K562 (cell line): ENCODE data around the gene ST7. TPM values are rescaled to one million over a fixed set of nuclear protein-coding genes. Genes with fewer than 3 reads are reported as not detected.

Source experiments
- CEBPG ChIP-seq, 3 experiments: fragments of 200-800 bp in 1 of 3; sonication (Bioruptor generic) in 1 of 3; sonication (generic) in 1 of 3; formaldehyde crosslinking in 1 of 3; IDR thresholded peaks in 2 of 3; conservative IDR thresholded peaks in 1 of 3; 2 replicates each; pipeline versions ENCODE4 v1.6.1 to v1.8.0; 2016 to 2022; ENCODE audit warnings: missing compliant biosample characterization in 2 of 3, missing genetic modification characterization in 2 of 3, mild to moderate bottlenecking in 1 of 3, missing genetic modification reagents in 1 of 3
- EWSR1 ChIP-seq: fragments of 450-650 bp; IDR thresholded peaks from 2 replicates; pipeline ENCODE4 v1.6.1; 2018; ENCODE audit warnings: borderline replicate concordance, mild to moderate bottlenecking, low read depth, moderate library complexity; ENCODE audit not compliant: partially characterized antibody
- GTF2A2 ChIP-seq: IDR thresholded peaks from 2 replicates; pipeline ENCODE4 v1.6.1; 2016; ENCODE audit warnings: mild to moderate bottlenecking, missing genetic modification characterization, missing compliant biosample characterization
- HDAC2 ChIP-seq: fragments of 450-650 bp; IDR thresholded peaks from 2 replicates; pipeline ENCODE4 v1.6.1; 2016; ENCODE audit warnings: mild to moderate bottlenecking
- HOXB6 ChIP-seq: fragments of 250-450 bp; sonication (Bioruptor Pico); IDR thresholded peaks from 2 replicates; pipeline ENCODE4 v1.5.1; 2022; ENCODE audit warnings: mild to moderate bottlenecking, borderline replicate concordance
- MIER1 ChIP-seq: fragments of 450-650 bp; IDR thresholded peaks from 2 replicates; pipeline ENCODE4 v1.6.1; 2016; ENCODE audit warnings: antibody characterized with exemption, mild to moderate bottlenecking, low read depth
- PCBP1 ChIP-seq: fragments of 200-400 bp; formaldehyde crosslinking; IDR thresholded peaks from 2 replicates; pipeline ENCODE4 v1.6.1; 2018; ENCODE audit warnings: mild to moderate bottlenecking, low read depth, low read length; ENCODE audit not compliant: poor library complexity, severe bottlenecking
- SAFB2 ChIP-seq: fragments of 200-400 bp; formaldehyde crosslinking; IDR thresholded peaks from 2 replicates; pipeline ENCODE4 v1.6.1; 2018; ENCODE audit warnings: borderline replicate concordance, low read length, low read depth, moderate library complexity; ENCODE audit not compliant: severe bottlenecking
- STAT5B ChIP-seq: fragments of 250-450 bp; sonication (Bioruptor Pico); IDR thresholded peaks from 2 replicates; pipeline ENCODE4 v1.8.0; 2021; ENCODE audit warnings: mild to moderate bottlenecking, inconsistent platforms
- ZFX ChIP-seq: sonication (generic); formaldehyde crosslinking; IDR thresholded peaks from 2 replicates; pipeline ENCODE4 v1.8.0; 2022; ENCODE audit warnings: mild to moderate bottlenecking, missing genetic modification reagents, moderate library complexity
- ZNF347 ChIP-seq: fragments of 450-650 bp; formaldehyde crosslinking; IDR thresholded peaks from 2 replicates; pipeline ENCODE4 v1.4.0; 2020; ENCODE audit warnings: low read depth, mild to moderate bottlenecking, moderate library complexity
- ZNF57 ChIP-seq: fragments of 450-650 bp; formaldehyde crosslinking; IDR thresholded peaks from 2 replicates; pipeline ENCODE4 v1.4.0; 2020; ENCODE audit warnings: mild to moderate bottlenecking, moderate library complexity
- ZNF764 ChIP-seq: fragments of 250-450 bp; sonication (Bioruptor Pico); IDR thresholded peaks from 2 replicates; pipeline ENCODE4 v1.4.0; 2020; ENCODE audit warnings: low read depth, mild to moderate bottlenecking, moderate library complexity
- ZNF77 ChIP-seq: fragments of 250-450 bp; sonication (Bioruptor Pico); IDR thresholded peaks from 2 replicates; pipeline ENCODE4 v1.5.0; 2020
- ZNF778 ChIP-seq: fragments of 450-650 bp; formaldehyde crosslinking; IDR thresholded peaks from 2 replicates; pipeline ENCODE4 v1.4.0; 2020; ENCODE audit warnings: mild to moderate bottlenecking, moderate library complexity
- polyA plus RNA-seq, 8 experiments: library from polyadenylated mRNA; depleted of rRNA in 4 of 8; stranded (reverse) in 5 of 8; unstranded in 3 of 8; fragments of >200 nt; fragmentation: Nextera tagmentation in 2 of 8; fragmentation: Illumina TruSeq in 1 of 8; extraction: Ambion mirVana in 2 of 8; extraction: Trizol in 1 of 8; gene quantifications; 2 replicates each; pipeline versions ENCODE4 v1.2.1 to v1.2.3, GENCODE V29; 2011 to 2014; ENCODE audit warnings: inconsistent platforms in 1 of 8, missing spikeins in 1 of 8
- total RNA-seq, 7 experiments: library from RNA; depleted of rRNA in 6 of 7; stranded (reverse); fragments of >200 nt in 6 of 7; fragmentation: Illumina TruSeq in 2 of 7; extraction: Trizol in 2 of 7; gene quantifications; 2 replicates each; pipeline versions ENCODE4 v1.2.1 to v1.2.3, GENCODE V29; 2011 to 2021; ENCODE audit warnings: low replicate concordance in 1 of 7
- TF ChIP-seq, protein P1 (sequence below): fragments of 250-450 bp; sonication (Bioruptor Pico); IDR thresholded peaks from 2 replicates; pipeline ENCODE4 v1.4.0; 2020
- TF ChIP-seq, protein P2 (sequence below): sonication (generic); formaldehyde crosslinking; IDR thresholded peaks from 2 replicates; pipeline ENCODE4 v1.8.0; 2022; ENCODE audit warnings: mild to moderate bottlenecking, missing genetic modification reagents
- TF ChIP-seq, protein P3 (sequence below): sonication (generic); IDR thresholded peaks from 2 replicates; pipeline ENCODE4 v1.6.1; 2016
- TF ChIP-seq, protein P4 (sequence below): fragments of 250-450 bp; sonication (Bioruptor Pico); IDR thresholded peaks from 2 replicates; pipeline ENCODE4 v1.4.0; 2020; ENCODE audit warnings: mild to moderate bottlenecking, moderate library complexity, borderline replicate concordance

Gene ST7
- total and polyA plus RNA-seq, 9 of the 15 experiments (the other 6 are each of a cell fraction or from before 2014, with no cell fraction given) = 23.9 to 56.3 (median 36.9) TPM

DNA sequence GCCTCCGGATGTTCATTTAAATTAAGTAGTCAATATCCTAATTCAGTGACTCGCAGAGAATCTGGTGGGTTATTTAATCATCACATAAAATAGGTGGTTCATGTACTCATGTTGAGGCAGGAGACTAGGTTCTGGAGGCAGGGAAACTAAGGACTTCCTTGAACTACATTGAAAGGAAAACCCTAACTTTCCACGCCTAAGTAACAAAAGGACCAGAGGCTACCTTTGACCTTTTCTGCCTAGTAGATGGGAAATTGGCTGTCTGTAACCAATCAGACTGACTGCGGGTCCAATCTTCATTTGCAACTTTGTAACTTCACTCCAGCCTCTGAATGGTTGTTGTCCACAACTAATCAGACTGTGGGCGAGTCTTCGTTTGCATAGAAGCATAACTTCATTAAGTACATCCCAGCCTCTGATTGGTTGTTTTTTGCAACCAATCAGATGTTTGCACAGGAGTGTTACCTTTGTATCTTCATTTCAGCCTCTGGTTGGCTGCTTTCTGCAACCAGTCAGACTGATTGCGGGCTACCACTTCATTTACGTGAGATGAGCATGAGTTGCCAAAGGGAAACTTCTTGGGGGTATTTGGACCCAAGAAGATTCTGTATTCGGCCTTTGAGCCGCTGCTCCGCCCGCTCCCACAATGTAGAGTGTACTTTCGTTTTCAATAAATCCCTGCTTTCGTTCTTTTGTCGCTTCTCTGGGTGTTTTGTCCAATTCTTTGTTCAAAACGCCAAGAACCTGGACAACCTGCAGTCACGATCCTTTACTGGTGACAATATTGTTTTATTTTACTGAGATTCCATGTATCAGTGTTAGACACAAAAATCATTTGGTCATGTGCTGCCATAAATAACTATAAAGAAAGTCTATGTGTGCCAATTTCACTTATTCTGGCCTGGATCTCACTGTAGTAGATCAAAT lies 1.7 kb upstream of the ST7 start (continued):
- TF ChIP-seq EWSR1 (no peak), MIER1 (no peak), ZNF77 (CRISPR knock-in tag) (no peak), GTF2A2 (no peak), SAFB2 (no peak), HDAC2 (no peak), STAT5B (CRISPR knock-in tag) (no peak), ZNF764 (CRISPR knock-in tag) (no peak), HOXB6 (CRISPR knock-in tag) (no peak), CEBPG (CRISPR knock-in tag; IDR thresholded peaks at IDR 0.05) (no peak), CEBPG (tag; conservative IDR thresholded peaks at IDR 0.05 in 1 of 2, IDR thresholded peaks at IDR 0.05 in 1 of 2) (no peak), ZFX (no peak), ZNF778 (no peak), ZNF347 (CRISPR knock-in tag) (no peak), PCBP1 (no peak), ZNF57 (CRISPR knock-in tag) (no peak)
- TF ChIP-seq, protein P1, sequence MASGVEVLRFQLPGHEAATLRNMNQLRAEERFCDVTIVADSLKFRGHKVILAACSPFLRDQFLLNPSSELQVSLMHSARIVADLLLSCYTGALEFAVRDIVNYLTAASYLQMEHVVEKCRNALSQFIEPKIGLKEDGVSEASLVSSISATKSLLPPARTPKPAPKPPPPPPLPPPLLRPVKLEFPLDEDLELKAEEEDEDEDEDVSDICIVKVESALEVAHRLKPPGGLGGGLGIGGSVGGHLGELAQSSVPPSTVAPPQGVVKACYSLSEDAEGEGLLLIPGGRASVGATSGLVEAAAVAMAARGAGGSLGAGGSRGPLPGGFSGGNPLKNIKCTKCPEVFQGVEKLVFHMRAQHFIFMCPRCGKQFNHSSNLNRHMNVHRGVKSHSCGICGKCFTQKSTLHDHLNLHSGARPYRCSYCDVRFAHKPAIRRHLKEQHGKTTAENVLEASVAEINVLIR = no peak
- TF ChIP-seq, protein P2, sequence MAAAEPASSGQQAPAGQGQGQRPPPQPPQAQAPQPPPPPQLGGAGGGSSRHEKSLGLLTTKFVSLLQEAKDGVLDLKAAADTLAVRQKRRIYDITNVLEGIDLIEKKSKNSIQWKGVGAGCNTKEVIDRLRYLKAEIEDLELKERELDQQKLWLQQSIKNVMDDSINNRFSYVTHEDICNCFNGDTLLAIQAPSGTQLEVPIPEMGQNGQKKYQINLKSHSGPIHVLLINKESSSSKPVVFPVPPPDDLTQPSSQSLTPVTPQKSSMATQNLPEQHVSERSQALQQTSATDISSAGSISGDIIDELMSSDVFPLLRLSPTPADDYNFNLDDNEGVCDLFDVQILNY (CRISPR knock-in tag) = no peak
- TF ChIP-seq, protein P3, sequence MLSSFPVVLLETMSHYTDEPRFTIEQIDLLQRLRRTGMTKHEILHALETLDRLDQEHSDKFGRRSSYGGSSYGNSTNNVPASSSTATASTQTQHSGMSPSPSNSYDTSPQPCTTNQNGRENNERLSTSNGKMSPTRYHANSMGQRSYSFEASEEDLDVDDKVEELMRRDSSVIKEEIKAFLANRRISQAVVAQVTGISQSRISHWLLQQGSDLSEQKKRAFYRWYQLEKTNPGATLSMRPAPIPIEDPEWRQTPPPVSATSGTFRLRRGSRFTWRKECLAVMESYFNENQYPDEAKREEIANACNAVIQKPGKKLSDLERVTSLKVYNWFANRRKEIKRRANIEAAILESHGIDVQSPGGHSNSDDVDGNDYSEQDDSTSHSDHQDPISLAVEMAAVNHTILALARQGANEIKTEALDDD = peak; percentile 81
- TF ChIP-seq, protein P4, sequence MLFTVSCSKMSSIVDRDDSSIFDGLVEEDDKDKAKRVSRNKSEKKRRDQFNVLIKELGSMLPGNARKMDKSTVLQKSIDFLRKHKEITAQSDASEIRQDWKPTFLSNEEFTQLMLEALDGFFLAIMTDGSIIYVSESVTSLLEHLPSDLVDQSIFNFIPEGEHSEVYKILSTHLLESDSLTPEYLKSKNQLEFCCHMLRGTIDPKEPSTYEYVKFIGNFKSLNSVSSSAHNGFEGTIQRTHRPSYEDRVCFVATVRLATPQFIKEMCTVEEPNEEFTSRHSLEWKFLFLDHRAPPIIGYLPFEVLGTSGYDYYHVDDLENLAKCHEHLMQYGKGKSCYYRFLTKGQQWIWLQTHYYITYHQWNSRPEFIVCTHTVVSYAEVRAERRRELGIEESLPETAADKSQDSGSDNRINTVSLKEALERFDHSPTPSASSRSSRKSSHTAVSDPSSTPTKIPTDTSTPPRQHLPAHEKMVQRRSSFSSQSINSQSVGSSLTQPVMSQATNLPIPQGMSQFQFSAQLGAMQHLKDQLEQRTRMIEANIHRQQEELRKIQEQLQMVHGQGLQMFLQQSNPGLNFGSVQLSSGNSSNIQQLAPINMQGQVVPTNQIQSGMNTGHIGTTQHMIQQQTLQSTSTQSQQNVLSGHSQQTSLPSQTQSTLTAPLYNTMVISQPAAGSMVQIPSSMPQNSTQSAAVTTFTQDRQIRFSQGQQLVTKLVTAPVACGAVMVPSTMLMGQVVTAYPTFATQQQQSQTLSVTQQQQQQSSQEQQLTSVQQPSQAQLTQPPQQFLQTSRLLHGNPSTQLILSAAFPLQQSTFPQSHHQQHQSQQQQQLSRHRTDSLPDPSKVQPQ = no peak
